Raji (cell line): ENCODE measurements around the gene ZNF329.

Experiments used
- POLR2A ChIP-seq: IDR thresholded peaks from 2 replicates; pipeline ENCODE4 v1.6.1; 2011; ENCODE audit warnings: low read depth, low read length, control low read depth; ENCODE audit not compliant: insufficient read depth

ZNF329 gene

DNA sequence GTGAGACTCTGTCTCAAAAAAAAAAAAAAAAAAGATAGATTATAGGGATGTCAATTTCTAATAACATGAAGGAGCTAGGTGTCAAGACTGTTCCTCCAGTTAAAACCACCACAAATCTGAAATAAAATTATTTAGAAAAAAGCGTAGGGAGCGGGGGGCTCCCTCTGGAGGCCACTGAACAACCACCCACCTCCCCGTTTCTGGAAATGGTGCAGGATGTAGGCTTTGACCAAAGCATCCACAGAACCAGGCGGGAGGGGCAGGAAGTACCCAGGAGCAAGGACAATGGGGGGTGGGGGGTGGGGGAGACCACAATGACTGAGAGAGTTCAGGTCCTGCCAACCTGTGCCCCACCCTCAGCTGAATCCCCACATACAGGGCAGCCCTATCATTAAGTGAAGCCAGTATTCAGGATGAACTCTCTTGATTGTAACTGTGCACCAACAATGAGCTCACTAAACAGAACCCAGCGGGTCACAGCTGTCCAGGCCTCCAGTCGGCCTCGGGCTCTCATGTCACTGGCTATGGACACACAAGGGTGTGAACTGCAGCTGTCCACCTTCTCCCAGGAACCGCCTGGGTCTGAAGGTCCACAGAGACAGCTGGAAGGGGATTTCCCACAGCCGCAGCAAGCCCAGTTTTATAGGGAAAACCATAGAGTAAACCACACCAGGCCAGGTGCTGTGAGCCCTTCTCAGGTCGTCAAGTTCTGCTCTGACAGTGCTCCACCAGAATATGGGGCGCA lies 59.2 kb downstream of the ZNF329 start:
- no peak for TF ChIP-seq POLR2A

DNA sequence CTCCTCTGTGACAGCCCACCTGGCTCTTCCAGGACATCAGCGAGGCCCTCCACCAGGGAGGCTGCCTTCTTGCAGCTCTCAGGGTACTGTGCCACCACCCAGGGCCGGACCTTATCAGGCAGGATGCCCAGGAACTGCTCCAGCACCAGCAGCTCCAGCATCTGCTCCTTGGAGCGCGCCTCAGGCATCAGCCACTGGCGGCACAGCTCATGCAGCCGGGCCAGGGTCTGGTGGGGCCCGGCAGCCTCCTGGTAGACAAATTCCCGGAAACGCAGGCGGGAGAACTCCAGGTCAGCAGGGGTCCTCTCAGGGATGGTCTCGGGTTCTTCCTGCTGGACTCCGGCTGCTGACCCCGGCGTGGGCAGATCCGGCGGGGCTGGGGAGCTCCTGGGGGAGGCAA lies 60.7 kb downstream of the ZNF329 start:
- TF ChIP-seq POLR2A: no peak

DNA sequence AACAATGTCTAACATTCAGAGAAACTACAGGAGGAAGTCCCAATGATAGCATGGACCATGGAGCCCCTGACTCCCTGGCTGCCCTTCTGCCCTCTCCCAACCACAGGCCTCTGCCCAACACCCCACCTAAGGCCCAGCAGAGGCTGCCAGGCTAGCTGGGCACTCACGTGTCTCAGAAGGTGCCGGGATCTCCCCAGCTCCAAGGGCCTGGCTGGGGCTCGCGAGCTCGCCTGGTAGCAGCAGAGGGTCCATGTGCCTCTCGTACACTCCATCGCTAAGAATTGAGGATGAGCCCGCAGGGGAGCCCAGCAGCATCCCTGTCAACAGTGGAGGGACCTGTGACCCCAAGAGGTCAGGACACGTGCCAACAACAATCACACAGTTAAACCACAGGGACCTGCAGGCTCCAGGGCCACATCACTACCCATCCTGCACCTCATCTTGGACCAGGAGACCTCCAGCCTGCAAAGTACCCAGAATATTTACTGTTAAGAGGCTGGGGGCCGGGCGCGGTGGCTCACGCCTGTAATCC lies 62.0 kb downstream of the ZNF329 start:
- no peak for TF ChIP-seq POLR2A

DNA sequence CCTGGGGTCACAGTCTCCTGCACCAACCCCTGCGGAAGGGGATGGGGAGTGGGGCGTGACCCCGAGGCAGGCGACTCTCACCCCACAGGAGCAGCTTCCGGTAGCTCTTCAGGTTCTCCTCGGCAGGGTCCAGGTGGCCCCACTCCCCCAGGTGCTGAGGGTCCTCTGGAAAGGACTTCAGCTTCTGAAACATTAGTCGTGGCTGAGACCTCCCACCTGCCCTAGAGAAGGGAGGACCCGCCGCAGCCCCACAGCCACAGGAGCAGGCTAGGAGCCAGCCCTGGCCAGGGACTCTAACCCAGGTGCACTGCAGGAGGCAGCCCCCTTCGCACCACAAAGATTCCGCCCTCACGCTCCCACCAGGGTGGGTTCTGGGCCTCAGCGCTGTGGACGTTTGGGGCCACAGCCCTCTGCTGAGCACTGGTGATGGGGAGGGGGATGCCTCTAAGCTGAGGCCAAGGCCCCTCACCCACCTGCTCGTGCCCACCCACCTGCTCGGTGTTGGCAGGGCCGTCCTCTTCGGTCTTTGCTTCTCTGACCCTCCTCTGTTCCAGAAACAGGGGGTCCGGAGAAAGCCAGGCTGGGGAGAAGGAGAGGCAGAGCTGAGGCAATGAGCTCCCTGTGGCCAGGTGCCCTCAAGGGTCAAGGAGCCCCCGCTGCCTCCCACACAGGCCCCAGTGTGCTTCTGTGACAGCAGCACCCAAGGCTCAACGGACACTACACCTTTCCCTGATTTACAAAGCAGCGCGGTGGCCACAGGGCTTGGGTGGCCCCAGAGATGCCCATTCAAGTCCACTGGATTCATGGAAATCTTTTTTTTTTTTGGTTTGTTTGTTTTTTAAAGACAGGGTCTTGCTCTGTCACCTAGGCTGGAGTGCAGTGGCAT lies 63.5 kb downstream of the ZNF329 start:
- no peak for TF ChIP-seq POLR2A

DNA sequence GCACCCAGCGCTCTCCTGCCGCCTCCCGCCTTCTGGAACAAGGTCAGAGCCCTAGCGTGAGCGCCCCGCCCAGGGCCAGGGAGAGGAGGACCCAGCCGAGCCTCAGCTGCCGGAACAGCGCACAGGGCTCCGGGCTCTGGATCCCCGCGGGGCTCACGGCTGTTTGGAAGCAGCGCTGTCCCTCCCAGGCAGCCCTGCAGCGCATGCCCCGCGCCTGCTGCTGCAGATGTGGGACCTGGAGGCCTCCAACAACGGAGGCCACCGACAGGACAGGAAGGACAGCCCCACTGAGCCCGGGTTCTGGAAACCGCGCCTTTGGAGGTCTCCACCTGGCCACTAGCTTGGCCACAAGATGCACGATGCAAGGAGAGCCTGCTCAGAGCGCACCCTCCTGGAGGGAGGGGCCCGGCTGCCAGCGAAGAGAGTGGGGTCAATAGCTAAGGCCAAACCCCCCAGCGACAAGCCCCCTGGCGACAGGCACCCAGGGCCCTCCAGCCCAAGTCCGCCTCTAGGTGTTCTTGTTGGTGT lies 65.2 kb downstream of the ZNF329 start:
- no peak for TF ChIP-seq POLR2A

DNA sequence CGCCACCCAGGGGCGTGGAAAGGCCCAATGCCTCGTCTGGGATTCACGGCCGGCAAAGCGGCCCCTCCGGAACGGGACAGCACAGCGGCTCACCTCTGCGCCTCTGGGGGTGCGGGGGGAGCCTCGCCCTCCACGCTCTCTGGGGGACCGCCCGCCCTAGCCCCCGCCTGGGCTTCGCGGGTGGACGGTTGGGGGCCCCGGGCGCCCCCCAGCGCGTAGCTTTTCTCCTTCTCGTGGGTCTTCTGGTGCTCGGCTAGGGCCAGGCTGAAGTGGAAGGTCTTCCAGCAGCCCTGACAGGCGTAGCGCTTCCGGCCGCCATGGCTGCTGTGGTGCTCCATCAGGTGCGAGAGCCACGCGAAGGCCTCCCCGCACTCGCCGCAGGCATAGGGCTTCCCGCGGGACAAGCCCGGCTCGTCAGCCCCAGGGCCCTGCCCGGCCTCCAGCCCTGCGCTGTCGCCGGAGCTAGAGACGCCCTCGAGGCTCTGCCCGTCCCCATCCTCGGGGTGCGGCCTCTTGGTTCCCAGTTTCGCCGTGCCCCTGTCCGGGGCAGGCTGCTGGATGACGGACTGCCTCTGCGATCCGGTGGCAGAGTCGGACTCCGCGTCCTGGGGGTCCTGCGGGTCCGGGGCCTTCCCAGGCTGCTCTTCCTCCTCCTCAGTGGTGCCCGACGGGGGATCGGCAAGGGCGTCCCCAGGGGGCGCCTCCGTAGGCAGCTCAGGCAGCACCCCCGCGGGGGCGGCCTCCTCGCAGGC lies 65.8 kb downstream of the ZNF329 start:
- no peak for TF ChIP-seq POLR2A

DNA sequence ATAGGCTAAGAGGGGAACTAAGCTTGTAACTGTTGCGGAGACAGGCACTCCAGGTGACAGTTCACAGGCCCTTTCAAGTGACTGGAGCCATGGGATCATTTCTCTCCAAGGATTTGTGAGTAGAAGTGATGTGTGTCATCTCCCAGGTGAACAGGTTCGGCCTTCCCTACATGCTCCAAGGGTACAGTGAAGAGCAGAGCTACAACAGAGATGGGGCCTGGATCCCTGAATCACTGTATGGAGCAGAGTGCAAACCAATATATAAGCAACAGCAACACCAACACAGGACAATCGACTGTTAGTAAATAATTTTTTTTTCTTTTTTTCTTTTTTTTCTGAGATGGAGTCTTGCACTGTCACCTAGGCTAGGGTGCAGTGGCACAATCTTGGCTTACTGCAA lies 67.6 kb downstream of the ZNF329 start:
- TF ChIP-seq POLR2A: no peak

DNA sequence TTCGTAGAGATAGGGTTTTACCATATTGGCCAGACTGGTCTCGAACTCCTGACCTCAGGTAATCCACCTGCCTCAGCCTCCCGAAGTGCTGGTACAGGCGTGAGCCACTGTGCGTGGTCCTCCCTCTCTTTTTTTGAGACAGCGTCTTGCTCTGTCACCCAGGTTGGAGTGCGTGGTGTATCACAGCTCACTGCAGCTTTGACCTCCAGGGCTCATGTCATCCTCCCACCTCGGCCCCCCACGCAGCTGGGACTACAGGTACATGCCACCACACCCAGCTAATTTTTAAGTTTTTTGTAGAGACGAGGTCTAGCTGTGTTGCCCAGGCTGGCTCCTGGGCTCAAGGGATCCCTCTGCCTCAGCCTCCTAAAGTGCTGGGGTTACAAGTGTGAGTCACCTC lies 70.8 kb downstream of the ZNF329 start:
- TF ChIP-seq POLR2A: no peak
